Central memory CD4-positive, alpha-beta T cell (primary cell): ENCODE data around the gene OSBP2.
"Not testable (repeated sequence)": the region's sequence is repeated elsewhere in the genome, so short reads cannot be mapped to it uniquely, and the experiment has no call there.

Experiments used
- DNase-seq: peaks from one replicate; pipeline ENCODE4 v3.0.0; 2022

OSBP2 gene

DNA sequence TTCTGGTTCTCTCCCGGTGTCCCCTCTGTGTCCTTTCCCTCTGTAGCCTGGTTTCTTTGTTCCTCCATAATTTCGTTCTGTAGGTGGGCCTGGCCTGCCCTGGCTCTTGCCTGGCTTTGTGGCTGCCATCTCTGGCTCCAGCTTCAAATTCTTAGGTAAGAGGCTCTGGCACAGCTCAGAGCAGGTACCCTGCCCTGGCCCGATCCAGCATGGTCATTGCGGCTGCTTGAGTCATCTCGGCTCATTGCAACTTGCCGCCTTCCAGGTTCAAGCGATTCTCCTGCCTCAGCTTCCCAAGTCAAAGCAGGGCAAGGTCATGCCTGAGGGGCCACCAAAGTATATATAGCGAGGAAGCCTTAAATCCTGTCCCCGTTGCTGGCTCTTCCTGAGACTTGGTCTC is 76.0 kb downstream of the OSBP2 start:
- DNase-seq = no peak

DNA sequence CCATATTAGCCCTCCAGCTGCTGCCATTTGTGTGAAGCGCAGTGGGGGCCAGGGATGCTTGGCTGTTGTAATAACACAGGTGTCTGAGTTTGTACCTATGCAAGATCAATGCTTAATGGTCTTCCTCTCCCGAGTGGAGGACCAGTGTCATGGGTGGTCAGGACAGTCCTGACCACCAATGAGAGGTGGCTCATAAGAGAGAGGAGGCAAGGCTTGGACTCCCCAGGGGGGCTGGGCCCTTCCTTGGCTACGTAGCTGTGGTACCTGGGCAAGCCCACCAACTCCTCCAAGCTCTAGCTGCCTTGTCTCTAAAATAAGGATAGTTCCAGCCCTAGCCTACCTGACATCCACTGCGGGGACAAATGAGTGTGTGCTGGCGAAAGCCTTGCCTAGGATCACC is 79.2 kb downstream of the OSBP2 start:
- DNase-seq = no peak

DNA sequence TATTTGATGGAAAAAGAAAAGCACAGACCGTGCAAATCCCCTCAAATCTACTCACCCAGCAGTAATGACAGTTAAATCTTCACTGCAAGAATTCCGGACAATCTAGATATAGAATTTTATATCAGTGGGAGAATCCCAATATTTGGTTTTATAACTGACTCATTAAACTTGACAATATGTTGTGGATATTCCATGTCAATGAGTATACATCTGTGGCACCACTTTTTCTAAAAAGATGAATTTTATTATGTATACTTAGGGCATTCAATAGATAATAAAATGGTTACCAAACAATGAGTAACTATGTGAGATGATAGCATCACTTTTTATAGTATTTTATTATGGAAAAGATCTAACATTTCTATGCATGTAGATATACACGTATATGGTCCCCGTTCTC is 79.9 kb downstream of the OSBP2 start:
- DNase-seq = no peak

DNA sequence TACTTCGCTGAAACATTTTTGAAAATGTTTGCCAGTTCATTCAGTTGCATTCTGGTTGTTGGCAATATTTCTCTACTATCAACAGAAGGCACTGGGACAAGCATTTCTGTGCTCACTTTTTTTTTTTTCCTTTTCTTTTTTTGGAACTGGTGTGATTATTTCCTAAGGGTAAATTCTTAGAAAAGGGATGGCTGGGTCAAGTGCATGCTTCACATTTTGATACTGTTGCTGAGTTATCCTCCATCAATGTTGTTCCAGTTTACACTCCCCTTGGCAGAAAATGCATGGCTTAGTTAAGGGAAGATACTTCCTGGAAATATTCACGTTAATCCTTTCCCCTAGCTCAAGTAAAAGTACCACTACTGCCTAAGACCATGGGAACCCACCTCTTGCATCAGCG is 81.8 kb downstream of the OSBP2 start:
- DNase-seq = no peak

DNA sequence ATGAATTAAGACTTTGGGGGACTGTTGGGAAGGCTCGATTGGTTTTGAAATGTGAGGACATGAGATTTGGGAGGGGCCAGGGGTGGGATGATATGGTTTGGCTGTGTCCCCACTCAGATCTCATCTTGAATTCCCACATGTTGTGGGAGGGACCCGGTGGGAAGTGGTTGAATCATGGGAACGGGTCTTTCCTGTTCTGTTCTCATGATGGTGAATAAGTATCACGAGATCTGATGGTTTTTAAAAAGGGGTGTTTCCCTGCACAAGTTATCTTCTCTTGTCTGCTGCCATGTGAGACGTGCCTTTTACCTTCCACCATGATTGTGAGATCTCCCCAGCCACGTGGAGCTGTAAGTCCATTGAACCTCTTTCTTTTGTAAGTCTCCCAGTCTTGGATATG is 82.5 kb downstream of the OSBP2 start:
- not testable (repeated sequence) for DNase-seq

DNA sequence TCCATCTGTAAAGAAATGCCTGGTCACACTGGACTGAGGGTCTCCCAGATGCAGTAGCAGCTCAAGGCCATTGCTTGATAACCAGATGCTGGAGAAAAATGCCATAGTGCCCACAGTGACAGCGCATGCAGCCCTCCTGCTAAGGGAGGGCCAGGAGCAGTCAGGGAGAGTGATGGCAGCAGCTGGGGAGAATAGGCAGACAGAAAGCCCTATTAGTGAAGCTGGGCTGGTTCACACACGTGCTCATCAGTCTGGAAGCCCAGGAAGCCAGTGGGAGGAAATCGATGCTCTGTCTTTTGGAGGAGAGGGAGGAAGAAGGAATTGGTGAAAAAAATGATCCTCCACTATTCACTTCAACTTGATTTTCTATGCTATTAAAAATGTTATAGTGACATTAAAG is 82.9 kb downstream of the OSBP2 start:
- DNase-seq = no peak

DNA sequence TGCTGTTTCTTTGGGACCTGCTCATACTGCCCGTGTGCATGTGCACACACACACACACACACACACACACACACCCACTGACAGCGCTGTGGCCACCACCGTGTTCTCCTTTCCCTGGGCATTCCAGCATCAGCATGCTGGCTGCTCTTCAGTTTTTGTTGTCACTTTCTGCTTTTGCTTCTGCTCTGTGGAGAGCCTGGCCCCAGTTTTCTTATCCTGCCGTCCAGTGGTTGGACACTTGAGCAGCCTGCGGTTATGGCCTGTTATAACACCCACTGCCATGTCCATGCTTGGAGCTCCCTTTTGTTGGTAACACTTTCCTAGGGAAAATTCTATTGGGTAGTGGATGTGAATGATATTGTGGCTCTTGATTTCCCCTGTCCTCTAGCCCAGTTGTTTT is 83.6 kb downstream of the OSBP2 start:
- no peak for DNase-seq

DNA sequence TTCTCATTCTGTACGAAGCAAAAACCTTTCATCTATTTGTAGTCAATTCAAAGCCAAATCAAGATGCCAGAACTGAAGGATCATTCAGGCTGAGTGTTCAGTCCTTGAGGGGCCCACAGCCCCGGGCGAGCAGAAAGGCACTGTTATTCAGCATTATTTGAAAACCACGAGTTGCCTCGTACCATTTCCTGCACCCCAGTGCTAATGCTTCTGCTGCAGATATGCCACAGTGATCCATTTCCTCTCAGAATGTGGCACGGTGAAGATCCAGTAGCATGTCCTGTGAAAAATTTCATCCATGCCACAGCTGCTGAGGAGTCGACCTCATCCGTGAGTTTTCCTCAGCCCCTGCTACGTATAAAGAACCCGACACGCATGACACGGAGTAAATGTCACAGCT is 85.4 kb downstream of the OSBP2 start:
- no peak for DNase-seq

DNA sequence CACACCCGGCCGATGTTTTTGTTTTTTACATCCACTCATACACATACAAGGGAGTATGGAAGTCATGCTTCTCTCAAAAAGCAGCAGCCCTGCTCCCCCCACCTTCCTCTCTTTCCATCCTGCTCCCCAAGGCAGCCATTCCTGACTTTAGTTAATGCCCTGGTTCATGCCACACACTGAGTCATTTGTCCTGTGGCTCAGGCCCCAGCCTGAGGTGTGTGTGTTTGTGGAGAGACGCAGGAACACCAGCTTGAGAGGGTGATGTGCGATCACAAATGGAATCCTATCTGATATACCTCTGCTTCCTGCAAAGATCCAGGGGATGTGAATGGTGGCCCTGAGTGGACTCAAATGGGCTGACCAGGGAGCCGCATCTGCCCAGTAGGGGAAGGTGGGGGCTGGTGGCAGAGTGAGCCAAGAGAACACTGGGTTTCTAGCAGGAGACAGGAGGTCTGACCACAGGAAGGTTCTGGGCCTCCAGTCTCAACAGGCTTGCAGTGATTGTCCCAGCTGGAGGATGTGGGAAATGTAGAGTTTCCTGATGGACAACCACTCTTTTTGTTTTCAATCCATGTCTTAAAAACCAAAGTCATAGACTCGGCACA is 86.7 kb downstream of the OSBP2 start:
- no peak for DNase-seq

DNA sequence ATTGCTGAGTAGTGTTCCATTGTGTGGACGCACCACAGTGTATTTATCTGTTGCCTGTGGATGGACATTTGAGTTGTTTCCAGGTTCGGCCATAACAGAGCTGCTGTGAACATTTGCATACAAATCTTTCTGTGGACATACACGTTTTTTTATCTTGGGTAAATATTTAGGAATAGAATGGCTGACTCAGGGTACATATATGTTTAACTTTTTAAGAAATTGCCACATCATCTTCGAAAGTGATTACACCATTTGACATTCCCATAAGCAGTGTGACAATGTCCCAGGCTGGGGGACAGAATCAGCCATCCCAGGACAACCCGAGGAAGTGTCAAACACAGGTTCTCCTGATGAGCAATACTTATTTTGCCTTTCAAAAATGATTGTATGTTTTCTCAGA is 87.9 kb downstream of the OSBP2 start:
- no peak for DNase-seq

DNA sequence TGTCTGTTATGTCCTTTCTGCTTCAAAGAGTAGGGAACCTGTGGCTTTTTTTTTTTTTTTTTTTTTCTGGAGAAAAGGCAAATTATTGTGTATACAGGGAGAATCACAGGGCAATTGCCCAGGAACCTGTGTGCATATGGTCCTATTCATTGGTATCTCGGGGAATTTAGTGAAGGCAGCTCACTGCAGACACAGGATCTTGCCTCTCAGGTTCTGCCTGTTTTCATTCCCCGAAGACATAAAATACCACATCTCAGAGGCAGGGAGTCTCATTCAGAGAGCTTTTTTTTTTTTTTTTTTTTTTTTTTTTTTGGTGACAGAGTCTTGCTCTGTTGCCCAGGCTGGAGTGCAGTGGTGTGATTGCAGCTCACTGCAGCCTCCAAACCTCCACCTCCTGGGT is 88.3 kb downstream of the OSBP2 start:
- no peak for DNase-seq

DNA sequence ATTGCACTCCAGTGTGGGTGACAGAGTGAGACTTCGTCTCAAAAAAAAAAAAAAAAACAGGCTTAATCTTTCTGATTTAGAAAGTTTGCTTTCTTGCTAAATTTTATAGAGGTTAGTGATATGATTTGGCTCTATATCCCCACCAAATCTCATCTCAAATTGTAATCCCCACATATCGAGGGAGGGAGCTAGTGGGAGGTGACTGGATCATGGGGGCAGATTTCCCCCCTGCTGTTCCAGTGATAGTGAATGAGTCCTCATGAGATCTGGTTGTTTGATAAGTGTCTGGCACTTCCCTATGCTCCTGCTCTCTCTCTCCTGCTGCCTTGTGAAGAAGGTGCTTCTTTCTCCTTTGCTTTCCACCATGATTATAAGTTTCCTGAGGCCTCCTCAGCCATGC is 90.9 kb downstream of the OSBP2 start:
- DNase-seq = no peak

DNA sequence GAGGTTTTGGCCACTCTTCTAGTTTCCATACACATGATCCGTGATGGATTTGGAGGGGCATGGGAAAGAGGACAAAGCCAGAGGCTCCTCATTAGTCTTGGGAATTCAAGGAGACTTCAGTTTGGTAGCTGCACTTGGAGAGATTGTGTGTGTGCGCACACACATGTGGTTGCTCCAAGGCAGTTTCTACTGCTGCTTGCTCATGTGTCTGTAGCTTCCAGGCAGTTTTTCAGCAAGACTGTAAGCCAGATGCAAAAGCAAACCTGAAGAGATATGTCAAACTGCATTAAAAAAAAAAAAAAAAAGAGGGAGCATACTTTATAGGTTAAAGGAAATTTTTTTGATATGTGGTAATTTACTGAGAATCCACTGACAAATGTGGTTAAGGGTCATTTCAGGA is 95.7 kb downstream of the OSBP2 start:
- DNase-seq = no peak

DNA sequence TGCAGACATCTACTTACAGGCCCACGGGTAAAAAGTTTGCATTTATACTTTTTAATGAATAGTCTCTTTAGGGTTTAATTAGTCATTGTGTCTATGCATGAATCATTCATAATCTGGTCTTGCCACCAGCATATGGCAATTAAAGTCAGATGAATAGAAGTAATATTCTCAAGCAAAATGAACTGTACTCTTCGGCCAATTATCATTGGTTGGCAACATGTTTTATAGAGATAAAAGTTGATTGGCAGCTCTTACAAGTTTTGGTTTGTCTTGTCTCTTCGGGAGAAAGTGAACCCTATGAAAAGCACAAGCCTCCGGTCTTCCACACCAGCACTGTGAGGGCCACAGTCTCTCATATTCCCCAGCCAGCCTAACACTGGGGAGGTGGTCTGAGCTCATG is 97.8 kb downstream of the OSBP2 start:
- DNase-seq = no peak

DNA sequence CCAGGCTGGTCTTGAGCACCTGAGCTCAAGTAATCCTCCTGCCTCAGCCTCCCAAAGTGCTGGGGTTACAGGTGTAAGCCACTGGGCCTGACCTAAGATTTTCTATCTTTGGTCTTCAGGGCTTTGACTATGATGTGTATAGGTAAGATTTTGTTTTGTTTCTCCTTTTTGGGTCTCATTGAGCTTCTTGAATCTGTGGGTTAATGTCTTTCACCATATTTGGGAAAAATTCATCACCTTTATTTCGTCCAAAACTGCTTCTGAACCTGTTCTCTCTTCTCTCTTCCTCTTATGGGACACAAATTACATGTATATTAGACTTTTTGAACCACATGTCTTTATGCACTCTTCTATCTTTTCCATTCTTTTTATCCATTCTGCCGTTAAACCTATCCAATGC is 100.4 kb downstream of the OSBP2 start:
- DNase-seq = no peak

DNA sequence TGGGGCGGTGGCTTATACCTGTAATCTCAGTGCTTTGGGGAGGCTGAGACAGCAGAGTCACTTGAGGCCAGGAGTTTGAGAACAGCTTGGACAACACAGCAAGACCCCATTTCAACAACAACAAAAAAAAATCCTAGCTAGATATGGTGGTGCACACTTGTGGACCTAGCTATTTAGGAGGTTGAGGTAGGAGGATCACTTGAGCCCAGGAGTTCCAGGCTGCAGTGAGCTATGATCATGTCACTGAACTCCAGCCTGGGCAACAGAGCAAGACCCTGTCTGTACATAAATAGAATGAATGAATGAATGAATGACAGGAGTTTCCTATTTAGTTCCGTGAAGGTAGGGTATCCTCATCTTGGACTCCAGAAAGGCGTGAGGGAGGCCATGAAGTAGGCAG is 107.0 kb downstream of the OSBP2 start:
- no peak for DNase-seq

DNA sequence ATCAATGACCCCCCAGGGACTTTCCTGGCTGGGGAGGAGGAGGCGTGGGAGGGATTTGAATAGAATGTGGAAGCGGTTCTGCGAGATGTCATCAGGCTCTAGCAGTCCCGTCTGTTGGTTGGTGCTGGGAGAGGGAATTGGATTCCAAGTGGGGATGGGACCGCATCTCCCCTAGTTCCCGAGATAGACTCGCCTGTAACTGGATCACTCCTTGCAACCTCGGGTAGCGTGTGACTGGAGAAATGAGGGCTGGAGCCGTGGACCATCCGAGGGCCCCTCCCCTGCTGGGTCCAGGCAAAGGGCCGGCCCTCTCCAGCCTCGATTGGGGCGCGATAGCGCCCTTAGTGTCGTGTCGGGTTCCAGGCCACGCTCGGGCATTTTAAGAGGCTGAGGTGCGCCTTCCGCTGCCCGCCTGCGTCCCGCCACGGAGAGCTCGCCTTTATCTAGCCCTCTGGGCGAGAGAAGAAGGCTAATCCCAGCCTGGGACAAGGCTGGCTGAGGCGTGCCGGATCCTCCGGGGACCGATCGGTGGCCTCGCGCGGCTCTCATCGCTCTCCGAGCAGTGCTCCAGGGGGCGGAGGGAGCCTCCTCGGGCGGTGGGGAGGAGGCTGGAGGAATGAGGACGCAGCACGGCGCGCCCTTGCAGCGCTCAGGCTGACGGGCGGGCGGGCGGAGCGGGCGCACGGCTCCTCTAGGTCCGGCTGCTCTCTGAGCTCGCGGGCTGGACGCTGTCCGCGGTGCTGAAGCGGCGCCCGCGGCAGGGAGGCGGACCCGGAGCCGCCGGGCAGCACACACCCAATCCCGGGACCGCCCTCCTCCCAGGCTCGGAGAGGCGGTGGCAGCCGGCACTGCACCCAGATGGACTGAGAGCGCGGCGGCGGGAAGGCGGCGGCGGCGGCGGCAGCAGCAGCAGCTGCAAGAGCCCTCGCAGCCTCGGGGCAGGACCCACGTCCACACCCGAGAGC is 107.8 kb downstream of the OSBP2 start:
- peak; percentile 61 for DNase-seq

DNA sequence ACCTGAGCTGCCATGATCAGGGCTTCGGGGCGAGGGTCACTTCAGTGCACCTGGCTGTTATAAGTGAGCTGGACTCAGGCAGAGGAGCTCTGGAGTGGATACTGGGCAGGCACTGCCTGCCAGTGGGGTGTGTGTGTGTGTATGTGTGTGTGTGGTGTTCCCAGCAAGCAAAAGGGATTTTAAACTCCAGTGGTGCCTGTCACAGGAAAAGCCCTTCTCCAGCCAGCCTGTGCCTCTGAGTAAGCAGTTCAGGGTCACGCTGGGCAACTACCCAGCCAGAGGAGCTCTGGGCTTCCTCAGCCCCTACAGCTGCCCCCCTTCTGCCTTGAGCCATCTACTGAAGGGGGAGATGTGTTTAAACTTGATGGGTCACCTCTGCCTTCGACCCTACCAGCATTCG is 109.0 kb downstream of the OSBP2 start:
- DNase-seq = no peak

DNA sequence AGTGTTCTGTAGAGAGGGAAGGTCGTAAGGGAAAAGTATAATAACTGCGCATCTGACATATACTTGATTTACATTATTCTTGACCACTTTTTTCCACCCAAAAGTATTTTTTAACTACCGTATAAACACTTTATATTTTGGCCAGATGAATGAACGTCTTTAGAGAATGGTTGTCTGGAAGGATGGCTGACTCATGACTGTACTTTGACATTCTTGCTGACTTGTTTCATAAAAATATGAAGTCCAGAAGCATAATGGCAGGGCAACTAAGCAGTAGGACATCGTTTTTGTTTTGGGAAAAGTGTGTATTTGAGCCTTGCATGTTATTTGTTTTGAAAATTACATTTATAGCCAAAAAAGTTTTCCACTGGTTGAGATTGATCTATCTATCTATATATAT is 110.0 kb downstream of the OSBP2 start:
- DNase-seq = no peak

DNA sequence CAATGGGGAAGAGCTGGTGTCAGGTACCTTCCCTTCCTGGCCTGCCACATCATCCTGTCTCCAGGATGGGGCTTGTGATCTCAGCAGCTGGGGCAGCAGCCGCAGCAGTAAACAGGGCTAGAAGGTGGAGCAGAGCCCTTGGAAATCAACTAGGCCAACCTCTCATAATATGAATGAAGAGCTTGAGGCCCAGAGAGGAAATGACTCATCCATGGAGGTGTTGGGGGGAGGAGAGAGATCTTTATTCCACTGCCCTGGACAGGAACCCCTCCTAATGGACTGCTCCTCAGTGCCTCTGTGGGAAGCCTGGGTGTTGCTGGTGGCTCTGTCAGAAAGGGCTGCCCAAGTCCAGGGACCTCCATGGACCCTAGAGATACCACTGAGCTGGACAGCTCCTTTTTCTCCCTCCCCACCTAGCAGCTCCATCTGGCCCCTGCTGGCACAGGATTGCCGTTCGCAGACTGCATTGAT is 111.8 kb downstream of the OSBP2 start:
- no peak for DNase-seq

DNA sequence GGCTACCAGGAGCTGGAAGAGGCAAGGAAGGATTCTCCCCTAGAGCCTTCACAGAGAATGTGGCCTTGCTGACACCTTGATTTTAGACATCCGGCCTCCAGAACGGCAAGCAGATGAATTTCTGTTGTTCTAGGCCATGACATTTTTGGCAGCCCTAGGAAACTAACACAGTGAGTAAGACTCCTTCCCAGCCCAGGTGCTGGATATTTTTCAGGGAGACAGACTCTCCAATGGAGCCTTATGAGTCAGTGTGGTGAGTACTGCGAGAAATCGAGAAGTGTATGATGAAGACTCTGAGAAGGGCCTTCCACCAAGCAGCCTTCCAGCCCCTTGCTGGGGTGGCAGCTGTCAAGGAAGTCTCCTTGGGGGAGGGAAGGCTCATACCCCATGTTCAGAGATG is 114.4 kb downstream of the OSBP2 start:
- DNase-seq = no peak

DNA sequence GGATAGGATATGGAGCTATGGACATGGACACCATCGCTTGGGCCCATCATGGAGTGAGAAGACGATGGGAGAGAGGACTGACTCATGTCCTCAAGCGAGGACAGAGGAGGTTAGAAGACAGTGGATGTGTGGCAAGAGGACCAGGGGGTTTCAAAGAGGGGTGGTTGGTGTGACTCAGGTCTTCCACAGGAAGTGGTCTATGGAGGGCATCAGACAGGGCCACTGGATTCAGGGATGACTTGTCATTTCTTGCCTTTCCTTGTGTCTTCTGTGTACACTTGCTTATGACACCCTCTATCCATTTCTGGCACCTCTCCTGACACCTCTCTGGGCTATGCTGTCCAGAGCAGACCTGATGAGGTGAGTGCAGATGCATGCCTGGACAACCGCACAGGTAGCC is 115.4 kb downstream of the OSBP2 start:
- no peak for DNase-seq

DNA sequence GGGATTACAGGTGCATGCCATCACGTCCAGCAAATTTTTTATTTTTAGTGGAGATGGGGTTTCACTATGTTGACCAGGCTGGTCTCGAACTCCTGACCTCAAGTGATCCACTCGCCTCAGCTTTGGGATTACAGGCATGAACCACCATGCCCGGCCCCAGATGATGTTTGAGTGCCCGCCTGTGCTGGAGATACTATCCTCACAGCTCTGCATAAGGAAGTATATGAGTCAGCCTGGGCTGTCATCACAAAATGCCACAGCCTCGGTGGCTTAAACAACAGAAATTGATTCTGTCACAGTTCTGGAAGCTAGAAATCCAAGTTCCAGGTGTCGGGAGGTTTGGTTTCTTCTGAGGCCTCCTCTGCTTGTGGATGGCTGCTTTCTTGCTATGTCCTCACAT is 119.3 kb downstream of the OSBP2 start:
- no peak for DNase-seq

DNA sequence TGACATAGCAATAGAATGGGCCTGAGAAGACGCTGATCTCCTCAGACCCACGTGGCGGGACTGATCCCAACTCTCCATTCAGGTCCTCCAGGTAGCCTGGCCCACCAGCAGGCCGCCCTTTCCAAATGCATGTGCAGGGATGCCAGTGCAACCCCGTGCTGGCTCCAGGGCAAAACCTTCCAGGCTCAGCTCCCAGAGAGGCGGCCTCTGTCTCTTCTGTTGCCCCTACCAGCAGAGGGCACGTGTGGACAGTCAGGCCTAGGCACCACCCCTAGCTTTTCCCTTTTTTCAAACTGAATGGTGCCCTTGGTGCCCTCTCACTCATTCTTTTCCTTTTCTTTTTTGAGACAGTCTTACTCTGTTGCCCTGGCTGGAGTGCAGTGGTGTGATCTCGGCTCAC is 121.7 kb downstream of the OSBP2 start:
- DNase-seq = no peak

DNA sequence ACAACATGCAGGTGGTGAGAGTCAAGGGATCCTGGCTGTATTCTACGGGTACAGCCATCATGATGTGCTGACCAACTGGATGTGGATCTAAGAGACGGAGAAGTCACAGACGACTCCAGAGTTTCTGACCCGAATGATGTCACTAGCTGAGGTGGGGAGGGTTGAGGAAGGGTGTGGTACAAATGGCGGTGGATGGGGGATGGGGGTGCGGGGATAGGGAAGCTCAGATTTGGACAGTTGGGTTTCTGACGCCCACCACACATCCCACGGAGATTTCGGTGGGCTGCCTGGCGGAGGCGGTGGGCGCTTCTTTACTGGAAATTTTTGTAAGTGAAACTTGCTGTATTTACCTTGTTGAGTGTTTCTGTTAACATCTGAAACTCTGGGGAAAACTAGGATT is 126.7 kb downstream of the OSBP2 start:
- DNase-seq = no peak
